DLD1 (cell line): Measurements from ENCODE around the gene RPL12.
"Not testable (repeated sequence)": the region's sequence is repeated elsewhere in the genome, so short reads cannot be mapped to it uniquely, and the experiment has no call there.

Experiments
- in situ Hi-C: cut with HindIII; loops from 2 replicates; pipeline ENCODE4 v1.10.0; 2017; ENCODE audit warnings: low sequenced_read_pairs

The RPL12 gene

DNA sequence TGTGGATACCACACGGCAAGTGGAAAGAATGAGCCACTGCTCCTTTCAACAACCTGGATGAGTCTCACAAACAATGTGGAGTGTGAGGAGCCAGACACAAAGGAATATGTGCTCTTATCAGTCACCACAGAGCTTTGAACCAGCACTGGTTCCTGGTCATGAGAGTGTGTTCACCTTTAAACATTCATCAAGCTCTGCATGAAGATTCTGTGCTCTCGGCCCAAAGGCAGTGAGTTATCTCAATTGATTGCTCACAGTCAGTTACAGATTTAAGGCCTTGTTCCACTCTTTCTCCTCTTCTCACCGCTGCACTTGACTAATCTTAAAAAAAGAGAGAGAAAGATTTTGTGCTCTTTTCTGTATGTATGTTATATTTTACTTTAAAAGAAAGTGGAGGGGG lies 19.5 kb upstream of the RPL12 start:
- in situ Hi-C loops: no loop called here

DNA sequence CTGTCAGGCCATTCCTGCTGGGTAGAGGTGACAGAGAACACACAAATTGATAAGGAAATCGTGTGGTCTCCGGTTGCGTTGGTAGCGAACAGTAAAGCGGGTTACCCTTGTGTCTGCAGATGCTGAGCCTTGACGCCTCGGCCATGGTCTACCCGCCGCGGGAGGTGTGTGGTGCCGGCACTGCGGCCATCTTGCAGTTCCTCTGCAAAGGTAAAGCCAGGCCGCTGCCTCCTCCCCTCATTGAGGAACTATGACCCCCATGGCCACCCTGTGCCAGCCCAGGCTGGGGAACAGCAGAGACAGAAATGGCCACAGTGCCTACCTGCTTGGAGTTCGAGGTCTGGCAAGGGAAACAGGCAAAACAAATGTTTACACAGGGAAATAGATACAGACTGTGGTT lies 16.4 kb upstream of the RPL12 start:
- in situ Hi-C loops: no loop called here

DNA sequence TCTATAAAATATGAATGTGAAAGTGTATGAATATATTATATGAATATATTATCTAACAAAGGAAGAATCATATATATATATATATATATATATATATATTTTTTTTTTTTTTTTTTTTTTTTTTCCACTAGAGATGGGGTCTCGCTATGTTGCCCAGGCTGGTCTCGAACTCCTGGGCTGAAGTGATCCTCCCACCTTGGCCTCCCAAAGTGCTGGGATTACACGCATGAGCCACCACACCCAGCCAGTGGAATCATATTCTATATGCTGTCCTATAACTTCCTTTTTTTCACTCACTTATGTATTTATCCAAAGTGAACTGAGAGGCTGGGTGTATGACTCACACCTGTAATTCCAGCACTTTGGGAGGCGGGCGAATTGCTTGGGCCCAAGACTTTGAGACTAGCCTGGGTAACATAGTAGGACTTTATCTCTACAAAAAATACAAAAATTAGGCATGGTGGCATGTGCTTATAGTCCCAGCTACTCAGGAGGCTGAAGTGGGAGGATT lies 15.3 kb upstream of the RPL12 start:
- in situ Hi-C loops: not testable (repeated sequence)

DNA sequence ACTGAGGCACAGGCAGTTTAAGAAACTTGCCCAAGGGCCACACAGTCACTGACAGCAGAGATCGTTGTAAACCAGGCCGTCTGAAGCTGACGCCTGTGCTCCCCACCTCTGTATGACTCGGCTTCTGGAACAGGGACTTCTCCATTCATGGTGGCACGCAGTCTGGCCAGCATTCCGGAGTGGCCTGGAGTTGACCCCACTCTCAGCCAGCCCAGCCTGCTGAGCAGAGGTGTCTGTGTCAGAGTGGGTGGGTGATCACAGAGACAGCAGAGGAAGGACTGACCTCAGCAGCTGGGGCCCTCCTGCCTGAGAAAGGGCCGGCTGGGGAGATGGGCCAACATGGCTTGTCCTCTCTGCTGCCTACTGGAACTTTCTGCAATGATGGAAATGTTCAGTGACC lies 12.7 kb upstream of the RPL12 start:
- in situ Hi-C loops: no loop called here

DNA sequence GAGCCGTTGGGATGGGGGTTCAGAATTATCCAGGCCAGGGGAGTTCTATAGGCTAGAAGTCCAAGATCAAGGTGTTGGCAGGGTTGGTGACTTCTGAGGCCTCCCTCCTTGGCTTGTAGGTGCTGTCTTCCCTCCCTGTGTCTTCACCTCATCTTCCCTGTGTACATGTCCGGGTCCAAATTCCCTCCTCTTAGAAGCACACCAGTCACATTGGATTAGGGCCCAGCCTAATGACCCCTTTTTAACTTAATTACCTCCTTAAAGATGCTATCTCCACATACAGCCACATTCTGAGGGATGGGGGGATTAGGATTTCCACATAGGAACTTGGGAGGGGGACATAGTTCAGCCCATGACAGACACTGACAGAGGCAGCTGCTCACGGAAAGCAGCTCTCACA lies 12.2 kb upstream of the RPL12 start:
- in situ Hi-C loops: no loop called here

DNA sequence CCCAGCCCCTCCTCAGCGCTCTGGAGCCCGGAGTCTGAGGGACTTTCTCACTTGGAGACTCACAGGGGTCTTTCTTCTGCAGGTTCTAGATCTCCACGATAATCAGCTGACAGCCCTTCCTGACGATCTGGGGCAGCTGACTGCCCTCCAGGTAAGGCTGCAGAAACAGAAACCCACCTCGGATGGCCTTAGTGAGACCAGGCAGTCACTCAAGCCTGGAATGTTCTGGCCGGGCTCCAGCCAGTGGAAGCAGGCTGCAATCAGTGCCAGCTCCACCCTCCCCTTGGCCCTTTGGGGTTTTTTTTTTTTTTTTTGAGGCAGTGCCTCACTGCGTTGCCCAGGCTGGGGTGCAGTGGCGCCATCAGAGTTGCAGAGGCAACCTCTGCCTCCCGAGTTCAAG lies 7.7 kb upstream of the RPL12 start:
- in situ Hi-C loops: no loop called here

DNA sequence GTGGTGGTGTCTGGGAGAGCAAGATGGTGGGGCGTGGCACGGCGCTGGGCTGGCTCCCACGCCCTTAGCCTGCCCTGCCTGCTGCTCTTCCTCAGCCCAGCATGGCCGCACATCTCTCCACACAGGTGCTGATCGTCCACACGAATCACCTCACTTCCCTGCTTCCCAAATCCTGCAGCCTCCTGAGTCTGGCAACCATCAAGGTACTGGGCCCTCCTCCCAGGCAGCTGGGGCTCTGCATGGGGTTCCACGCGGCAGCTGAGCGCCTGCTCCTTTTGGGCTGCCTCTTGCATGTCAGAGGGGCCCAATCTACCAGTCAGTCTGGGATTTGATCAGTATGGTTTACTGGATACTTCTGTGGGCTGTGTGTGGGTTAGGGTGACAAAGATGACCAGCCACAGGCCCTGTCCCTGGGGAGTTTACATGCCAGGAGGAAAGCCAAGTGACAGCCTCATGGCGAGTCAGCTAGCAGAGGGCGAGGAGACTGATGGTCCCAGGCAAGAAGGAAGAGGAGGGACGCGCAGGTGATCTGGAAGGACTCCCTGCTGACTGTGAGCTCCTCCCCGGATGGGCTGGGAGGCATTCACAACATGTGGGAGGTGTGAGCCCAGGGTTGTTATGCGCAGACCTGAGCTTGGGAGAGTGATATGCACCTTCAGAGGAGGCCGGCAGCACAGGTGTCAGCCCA lies 6.1 kb upstream of the RPL12 start:
- in situ Hi-C loops: no loop called here

DNA sequence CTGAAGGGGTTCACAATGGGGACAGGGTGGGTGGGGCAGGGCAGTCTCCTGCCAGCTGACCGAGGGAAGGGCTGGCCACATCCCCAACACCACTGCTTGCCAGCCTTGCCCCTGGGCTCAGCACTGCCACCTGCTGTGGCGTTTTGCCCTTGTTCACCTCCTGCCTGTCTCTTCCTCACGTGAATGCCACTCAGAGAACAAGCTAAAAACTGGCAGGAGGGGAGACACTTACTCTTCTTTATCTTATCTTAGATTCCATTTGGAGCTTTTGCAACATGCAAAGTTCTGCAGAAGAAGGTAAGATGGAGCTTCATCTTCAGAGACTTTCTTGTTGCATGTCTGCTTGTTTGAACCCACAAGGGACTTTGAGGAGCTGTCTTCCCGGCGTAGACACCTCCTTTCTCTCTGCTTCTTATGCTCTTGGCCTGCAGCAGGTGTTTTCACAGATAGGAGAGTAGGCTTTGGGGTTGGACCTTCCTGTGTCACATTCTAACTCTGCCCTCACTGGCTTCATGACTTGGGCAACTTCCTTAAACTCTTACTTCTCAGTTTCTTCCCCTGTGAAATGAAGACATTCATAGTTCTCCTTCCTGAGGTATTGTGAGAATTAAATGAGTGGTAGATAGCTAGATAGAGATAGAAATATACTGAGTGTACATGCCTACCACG lies 4.3 kb upstream of the RPL12 start:
- in situ Hi-C loops: no loop called here

DNA sequence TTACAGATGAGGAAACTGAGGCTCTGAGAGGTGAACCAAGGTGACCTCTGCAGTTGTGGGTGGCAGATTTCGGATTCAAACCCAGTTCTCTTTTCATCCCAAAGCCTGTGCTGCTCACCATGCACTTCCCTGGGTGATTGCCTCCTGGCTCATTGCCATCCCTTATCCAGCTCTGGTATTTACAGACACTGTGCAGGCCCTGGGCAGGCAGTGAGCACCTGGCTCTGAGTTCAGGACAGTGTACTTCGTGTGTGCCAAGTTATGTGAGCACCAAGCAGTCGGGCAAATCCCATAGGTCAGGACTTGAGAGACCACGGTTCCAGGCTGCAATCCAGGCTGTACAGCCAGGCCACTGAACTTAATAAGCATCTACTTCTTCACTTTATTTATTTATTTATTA lies 1.5 kb upstream of the RPL12 start:
- in situ Hi-C loops: no loop called here

DNA sequence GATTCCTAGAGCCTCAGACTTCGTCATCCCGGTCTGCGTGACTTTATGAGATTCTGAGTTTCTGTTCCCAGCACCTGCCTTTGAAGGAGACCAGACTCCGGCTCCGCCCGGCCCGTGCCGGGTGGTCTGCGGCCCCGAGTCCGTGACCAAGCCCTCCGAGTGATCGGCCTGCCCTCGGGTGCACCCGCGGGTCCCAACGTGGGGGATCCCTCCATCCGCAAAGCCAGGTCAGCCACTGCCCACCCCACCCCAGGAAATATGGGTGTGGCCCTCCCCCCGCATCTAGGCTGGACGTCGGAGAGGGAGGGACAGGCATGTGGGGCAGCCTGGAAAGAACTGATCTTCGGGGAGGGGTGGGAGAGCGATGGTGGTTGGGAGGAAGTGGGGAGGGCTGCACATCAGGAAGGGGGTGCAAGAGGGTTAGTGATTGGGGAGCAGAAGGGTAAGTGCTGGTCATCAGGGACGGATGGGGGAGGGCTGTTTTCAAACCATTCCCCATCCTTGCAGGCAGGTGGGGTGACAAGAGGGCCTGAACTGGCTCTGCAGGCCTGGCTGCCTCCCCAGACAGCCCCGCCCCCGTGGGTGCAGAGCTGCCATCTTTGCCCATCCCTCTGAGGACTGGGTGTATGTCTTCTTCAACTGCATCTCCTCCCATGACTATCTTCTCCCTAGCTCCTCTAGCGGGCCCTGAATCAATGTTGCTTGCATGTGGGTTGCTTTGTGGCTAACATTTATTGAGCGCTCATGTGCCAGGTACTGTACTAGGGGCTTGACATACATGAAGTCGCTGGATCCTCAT lies 851 bp upstream of the RPL12 start:
- in situ Hi-C loops: no loop called here

DNA sequence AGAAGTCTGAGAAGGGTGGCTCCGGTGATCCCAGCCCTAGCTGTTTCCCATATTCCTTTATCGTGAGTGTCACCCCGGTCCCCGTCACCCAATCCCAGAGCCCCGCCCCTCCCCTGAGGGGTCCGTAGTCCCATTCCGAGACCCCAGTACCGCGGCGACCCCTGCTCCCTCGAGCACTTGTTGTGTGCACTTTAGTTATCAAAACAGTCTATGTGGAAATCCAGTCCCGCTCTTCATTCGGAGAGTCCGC lies 327 bp upstream of the RPL12 start:
- in situ Hi-C loops: no loop called here

DNA sequence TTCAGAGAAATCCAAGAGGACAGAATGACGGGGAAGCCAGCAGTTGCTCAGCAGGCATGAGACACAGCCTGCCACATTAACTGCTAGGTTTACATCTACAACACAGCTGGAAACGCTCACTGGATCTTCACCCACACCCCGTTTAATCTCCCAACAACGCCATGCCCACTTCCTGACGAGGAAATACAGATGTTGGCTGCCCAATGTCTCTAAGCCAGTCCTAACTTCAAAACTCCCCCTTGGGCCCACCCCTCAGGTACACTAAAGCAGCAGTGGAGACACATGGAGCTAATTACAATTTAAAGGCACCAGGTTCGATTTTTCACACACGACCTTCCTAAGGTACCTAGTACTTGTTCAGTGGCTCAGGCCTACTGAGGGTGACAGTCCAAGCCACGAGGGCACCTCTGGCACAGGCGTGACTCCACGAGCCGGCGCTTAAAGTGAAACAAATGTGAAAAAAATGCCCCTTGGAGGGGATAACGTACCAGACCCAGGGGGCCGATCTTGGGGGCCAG lies 904 bp downstream of the RPL12 start:
- in situ Hi-C loops: no loop called here

DNA sequence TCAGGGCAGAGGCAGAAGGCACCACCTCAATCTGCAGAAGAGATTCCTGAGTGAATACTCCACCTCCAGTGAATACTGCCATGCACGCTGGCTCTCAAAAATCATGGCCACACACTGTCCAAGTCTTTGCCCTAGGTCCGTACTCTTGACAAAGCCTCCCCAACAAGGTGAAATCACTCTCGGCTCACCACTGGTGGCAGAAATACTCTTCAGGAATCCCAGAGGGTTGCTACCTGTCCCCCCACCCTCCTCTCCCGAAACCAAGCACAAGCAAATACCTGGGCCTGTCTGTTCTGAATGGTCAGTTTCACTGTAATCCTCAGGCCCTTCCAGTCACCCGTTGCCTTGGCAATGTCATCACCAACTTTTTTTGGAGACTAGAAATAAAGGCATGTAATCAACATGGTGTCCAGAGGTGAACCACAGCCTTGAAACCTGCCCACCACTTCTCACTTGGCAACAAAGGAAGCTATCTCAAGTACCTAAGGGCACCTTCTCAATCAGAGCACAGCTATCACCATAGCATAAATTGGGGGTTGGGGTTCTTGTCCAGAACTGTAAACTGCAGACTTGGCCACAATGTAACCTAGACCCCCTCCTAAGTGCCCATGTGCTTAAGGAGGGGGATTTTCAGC lies 1.8 kb downstream of the RPL12 start:
- in situ Hi-C loops: no loop called here

DNA sequence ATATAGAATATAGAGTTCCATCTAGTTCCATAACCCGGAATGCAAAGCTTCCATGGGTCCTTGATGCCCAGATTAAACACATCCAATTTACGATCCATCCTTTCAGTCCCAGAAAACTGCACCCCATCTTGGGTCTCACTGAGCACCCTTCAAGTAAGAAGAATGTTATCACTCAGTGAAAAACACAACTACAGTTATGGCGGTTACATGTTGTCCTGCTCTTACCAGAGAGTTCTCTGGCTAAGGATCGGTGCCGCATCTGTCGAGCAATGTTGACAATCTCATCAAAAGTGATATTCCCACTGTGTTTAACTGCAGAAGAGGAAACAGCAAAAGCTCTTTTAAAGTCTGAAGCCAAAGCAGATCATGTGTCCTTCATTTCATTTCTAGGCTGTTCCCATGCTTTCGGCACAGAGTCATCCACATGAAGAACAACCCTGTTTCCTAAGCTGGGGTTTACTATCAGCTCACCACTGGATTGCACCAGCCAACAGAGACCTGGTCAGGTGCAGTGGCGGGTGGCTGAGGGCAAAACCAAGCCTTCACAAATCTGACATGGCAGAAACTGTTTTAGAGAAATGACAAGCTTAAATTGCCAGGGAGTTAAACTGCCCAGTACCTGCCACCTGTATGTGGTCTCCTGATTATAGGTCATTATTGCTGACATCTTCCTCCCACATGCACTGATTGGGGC lies 2.9 kb downstream of the RPL12 start:
- in situ Hi-C loops: no loop called here

DNA sequence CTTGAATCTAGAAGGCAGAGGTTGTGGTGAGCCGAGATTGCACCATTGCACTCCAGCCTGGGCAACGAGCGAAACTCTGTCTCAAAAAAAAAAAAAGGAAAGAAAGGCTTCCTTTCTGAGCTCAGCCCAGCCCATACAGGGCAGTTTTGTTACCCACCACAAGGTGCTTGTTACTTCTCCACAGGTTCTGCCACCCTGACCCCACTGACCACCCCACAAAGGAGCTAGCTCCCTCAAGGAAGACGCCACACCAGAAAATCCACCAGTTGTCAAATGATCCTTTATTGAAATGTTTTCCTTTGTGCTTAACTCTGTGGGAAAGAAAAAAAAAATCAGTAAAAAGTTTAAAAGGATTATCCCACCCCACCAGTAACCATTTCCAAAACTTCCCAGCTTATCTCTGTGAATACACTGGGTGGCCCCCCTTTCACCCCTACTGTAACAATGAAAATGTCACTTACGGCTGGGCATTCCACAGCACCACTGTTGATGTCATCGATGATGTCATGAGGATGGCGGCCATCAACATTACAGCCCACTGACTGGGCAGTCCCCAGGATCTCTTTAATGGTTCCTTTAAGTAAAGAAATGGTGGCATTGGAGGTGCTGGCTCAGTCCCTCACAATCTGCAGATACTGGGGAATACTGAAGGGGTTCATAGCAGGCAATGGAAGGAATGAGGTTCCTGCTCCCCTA lies 3.6 kb downstream of the RPL12 start:
- in situ Hi-C loops: no loop called here

DNA sequence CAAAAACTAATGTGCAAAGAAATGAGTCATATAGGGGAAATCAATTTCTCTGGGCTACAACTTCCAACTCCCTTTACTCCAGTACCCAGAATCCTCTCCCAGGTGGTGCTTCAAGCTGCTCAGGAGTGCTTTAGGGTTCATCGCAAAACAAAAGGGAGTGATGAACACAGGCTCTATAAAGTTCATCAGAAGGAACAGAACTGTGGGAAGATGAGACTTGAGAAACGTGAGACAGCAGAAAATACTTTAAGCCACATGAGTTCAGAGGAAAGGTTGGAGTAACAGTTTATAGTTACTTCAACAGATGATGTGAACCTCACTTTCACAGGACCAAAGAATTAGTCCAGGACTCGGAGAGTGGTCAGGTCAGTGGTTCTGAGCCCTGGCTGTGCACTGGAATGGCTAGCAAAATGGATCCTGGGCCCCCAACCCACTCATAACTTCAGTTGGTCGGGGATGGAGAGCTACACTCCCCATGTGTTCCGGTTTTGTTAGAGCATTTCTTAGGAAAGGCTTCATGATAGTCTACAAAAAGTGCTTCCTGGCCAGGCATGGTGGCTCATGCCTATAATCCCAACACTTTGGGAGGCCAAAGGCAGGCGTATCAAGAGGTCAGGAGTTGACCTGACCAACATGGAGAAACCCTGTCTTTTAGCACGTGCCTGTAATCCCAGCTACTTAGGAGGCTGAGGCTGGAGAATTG lies 4.3 kb downstream of the RPL12 start:
- in situ Hi-C loops: no loop called here

DNA sequence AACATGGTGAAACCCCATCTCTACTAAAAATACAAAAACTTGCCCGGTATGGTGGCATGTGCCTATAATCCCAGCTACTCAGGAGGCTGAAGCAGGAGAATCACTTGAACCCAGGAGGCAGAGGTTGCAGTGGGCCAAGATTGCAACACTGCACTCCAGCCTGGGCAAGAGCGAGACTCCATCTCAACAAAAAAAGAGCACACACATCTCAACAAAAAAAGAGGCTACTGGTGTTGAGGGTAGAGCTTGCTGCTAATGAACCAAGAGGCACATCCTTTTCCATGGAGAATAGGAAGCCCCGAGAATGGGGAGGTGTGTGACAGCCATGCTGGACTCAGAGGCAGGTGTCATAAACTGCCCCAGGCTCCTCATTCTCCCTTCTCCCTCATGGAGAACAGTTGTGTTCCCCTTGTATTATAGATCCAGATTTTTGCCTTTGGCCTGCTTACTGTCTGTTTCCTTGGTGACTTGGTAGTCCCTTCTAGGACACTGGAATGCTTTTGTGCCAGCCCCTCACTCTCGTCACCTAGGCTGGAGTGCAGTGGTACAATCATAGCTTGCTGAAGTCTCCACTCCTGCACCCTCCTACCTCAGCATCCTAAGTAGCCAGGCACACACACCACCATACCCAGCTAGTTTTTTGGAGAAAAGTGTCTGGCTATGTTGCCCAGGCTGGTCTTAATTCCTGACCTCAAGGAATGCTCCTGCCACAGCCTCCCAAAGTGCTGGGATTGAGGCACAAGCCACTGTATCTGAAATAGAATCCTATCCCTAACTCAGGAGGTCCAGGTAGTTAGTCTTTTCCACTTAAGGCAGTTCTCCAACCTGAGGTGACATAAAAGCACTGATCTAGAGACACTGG lies 5.1 kb downstream of the RPL12 start:
- in situ Hi-C loops: no loop called here

DNA sequence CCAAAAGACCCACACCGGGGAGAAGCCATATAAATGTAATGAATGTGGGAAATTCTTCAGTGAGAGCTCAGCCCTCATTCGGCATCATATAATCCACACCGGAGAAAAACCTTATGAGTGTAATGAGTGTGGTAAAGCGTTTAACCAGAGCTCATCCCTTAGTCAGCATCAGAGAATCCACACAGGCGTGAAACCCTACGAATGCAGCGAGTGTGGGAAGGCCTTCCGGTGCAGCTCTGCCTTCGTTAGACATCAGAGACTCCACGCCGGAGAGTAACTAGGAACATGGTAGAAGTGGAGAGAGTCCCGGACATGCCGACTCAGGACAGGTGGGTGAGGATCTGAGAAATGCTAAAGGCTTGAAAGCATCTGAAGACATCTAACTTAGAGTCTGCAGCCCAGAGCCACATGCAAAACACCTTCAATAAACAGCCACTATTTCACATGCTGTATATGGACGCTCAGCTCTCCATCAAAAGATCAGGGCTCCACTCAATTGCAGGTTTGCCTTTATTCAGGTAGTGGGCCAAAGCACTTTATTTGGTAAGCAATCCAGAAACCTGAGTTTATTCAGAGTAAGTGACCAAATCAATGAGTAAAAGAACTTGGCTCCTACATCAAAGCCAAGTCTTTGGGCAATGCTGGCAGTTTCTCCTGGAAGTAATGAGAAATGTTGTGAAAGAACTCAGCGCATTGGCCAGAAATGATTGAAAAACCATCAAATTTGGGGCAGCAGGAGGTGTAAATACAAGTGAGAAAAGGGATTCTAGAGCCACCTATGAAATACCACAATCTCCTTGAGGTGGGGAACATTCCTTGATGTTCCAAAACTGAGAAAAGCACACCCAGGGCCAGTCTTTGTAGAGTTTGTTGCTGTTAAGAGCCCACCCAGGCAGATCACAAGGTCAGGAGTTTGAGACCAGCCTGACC lies 6.0 kb downstream of the RPL12 start:
- in situ Hi-C loops: no loop called here
